HG02884 (cell line): ENCODE measurements around the gene PIGX.
A peak's percentile ranks its signal among the peaks of the same experiment; 100 is the strongest.
"Not testable (repeated sequence)": the region's sequence is repeated elsewhere in the genome, so short reads cannot be mapped to it uniquely, and the experiment has no call there.

ENCODE experiments used
- ATAC-seq: cut with Tn5 transposase; IDR thresholded peaks from one replicate; pipeline ENCODE4 v1.9.1; 2021; ENCODE audit warnings: mild to moderate bottlenecking, moderate library complexity; ENCODE audit not compliant: unreplicated experiment

Gene PIGX

DNA sequence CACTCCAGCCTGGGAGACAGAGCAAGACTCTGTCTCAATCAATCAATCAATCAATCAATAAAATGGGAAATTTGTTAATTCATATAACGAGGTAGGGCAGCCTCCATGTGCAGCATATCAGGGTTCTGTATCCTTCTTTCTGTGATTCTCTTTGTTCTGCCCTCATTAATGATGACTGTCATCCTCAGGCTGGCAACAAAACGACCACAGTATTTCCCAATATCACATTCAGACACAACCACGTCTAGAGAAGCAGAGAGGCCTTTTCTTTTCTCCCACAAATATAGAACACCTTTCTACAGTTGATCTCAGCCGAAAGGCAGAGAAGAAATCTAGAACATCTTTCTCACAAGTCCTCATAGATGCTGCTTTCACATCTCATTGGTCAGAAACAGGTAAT lies 11.4 kb upstream of the PIGX start:
- ATAC-seq, result no peak

DNA sequence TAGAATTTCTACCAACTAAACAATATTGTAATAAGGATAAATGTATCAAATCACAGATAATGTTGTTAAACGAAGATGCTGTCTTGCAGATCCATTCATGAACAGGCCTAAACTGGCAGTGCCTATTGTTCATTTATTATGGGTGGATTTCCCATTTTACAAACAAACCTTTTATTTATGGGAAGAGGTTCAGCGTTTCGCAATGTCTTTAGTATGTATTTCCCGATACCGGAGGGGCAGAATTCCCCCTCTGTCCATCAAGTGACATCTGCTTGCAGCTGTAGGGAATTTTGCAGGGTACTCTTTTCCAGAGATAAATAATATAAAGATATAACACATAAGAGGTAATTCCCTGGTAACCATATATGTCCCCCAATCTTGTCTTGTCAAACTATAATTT lies 5.8 kb upstream of the PIGX start:
- no peak for ATAC-seq

DNA sequence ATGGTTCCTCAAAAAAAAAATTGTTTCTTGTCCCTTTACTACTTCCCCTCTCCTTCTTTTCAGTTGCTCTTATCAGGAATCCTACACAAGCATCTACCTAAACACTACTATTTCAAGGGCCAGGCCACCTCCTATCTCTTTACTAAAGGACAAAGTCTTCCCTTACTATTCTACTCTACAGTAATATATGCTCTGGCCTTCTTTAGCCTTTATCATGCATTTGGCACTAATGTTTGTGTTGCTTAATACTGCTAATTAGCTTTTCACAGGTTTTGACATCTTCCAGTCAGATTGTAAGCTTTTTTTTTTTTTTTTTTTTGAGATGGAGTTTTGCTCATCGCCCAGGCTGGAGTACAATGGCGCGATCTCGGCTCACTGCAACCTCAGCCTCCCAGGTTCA lies 5.4 kb upstream of the PIGX start:
- no peak for ATAC-seq

DNA sequence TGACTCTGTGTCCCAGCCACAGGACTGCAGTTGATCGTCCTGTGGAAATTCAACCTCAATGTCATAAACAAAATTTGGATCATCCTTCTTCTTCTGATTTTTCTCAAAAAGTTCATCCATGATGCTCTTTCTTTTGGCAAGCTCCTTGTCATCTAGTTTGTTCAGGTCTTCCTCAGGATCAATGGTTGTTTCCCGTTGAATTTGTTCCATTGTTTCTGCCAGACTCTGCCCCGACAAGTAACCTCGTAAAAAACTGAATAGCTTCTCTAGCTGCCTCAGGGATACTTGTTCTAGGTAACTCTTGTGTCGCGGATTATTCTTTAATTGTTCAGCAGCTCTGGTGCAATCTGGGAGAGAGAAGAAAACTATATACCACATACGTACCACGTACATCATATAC lies 4.6 kb upstream of the PIGX start:
- ATAC-seq, result no peak

DNA sequence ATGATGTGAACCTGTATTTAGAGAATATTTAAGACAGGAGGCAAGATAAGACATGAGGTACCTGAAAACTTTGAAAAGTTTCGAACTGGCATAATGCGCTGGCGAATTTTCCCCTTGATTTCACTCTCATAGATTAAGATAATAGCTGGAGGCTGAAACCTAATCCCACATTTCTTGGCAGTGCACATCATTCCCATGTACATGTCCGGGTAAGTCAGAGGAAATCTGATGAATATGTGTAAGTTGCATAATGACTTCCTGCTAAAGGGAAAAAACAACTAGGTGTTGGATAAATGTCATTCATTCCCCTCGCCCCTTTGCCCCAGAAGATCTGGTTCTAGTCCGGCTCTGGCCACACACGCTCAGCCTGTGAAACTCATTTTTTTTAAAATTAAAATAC lies 3.7 kb upstream of the PIGX start:
- no peak for ATAC-seq

DNA sequence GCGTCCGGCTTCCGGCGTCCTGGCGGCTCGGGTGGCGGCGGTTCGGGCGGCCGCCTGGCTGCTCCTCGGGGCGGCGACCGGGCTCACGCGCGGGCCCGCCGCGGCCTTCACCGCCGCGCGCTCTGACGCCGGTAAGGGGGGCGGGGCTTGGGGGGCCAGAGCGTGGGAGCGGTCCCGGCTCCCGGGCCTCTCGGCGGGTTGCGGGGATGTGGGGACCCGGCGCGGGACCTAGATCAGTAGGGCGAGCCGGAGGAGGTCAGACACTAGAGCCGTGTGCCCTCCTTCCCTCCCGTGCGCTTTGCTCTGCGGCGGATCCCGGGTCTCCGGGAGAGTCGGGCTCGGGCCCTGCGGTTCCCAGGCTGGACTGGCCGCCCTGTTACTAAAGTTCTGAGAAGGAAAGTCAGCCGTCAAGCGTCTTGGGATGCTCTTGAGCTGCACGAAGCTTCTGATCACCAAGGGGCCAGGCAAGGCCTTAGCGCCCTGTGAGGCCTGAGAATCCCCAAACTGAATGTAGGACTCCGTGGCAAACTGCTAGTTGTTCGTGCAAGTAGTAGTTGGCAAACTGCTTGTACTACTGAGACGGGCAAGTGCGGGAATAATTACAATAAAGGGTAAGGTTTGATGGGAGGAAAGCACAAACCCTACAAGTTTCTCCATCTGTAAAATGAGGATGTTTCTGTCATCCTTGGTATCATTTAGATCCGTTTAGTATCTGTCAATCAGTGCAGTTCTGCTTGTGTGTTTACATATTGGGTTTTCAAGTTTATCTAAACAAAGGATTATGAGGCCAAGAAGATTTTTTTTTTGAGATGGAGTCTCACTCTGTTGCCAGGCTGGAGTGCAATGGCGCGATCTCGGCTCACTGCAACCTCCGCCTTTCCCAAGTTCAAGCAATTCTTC lies 587 bp downstream of the PIGX start:
- ATAC-seq, result peak; percentile 49

DNA sequence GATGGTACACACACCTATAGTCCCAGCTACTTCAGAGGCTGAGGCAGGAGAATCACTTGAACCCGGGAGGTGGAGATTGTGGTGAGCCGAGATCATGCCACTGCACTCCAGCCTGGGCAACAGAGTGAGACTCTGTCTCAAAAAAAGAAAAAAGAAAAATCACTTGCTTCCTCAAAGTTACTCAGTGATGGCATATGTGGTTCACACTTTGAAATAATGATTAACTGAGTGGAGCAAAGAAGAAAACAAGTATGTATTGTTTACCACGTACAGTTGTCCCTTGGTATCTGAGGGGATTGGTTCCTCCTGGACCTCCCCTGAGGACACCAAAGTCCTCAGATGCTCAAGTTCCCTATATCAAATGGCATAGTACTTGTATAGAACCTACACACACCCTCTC lies 5.0 kb downstream of the PIGX start:
- not testable (repeated sequence) for ATAC-seq

DNA sequence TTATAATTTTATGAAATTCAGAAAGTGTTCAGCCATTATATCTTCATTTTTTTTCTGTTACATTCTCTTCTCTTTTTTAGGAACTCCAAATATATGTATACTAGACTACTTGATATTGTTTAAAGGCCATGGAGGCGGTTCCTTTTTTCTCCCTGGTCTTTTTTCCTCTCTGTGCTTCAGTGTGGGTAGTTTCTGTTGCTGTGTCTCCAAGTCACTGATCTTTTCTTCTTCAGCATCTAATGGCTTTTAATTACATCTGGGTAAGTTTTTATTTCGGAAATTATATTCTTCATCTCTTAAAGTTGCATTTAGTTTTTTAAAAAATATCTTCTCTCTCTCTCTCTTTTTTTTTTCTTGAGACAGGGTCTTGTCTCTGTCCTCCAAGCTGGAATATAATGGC lies 8.9 kb downstream of the PIGX start:
- ATAC-seq, result no peak

DNA sequence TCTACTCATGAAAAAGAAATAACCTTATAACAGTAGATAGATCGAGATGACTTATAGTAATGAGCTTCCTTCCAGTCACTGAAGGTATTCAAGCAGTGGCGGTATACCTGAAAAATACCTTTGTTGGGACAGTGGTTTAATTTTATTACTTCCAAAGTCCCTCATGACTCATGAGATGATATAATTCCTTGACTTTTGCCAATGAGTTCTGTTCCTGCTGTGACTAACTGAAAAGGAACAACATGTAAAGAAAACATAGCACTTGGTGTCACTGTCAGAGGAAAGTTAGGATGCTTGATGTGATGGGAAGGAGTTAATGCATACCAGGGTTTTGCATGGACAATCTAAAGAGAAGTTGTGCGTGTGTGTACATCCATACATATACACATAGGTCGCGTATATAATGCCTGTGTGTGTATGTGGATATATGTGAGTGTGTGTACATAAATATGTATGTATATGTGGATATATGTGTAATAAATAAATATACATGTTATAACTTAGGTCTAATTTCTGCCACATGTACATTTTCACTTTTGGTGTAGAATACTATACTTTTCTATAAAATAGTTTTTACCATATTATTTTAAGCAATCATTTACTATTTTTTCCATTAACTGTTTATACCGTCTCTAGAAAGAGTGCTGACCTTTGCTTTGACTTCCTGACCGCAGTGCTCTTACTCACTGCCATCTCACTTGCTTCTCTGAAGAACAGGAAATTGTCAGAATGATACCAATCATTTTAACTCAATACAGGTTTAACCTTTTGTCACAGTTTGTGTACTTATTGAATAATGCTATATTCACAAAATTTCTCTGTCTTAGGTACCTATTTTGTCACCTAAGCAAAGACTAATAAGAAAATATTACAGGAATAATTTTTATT lies 14.9 kb downstream of the PIGX start:
- no peak for ATAC-seq

DNA sequence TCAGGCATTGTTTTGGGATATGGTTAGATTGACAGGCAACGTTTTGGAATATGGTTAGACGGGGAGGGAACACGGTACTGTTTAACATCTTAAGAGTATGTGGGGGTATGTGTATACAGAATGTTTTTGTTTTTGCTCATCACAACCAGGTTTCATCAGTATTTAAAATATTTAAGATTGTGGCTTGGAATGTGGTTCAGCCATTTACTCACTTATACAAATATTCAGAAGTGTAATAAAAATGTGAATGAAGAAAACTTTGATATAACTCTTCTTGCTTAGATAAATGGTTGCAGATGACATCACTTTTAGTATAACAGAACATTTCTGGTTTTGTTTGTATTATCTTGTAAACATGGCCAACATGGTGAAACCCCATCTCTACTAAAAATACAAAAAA lies 23.6 kb downstream of the PIGX start:
- ATAC-seq, result no peak

DNA sequence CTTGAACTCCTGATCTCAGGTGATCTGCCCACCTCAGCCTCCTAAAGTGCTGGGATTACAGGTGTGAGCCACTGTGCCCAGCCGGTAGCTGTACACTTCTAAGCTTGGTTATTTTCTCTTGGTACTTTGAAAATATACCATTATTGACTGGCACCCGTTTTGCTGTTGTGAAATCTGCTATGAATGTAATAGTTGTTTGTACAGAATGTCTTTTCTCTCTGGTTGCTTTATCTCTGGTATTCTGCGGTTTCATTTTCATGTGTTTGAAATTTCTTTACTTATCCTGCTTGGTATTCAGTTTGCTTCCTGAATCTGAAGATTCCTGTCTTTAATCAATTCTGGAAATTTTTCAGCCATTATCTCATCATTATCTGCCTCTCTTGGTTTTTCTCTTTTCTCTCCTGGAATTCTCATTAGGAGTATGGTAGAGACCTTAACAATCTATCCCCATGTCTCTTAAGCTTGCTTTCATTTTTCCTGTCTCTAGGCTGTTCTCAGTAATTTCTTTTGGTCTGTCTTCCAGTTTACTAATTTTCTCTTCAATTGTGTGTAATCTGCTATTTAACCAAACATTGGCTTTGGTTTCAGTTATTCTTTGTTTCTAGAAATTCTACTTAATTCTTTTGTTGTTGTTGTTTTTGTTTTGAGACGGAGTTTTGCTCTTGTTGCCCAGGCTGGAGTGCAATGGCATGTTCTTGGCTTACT lies 24.6 kb downstream of the PIGX start:
- ATAC-seq, result no peak

DNA sequence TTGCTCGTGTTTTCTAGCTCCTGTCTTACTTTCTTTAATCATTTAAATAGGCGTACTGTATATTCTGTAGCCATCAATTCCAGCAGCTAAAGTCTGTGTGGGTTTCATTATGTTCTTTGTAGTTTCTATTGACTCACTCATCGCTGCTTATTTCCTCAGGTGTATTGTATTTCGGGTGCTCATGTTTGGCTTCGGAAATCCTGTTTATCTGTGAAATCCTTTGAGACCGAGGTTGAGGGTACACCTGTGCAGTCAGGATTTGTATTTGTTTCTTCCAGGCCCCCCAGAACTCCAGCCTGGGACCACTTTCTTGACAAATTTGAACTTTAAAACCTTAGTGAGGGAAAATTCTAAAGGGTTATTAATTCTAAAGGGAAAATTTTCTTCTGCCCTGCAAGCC lies 25.5 kb downstream of the PIGX start:
- no peak for ATAC-seq

DNA sequence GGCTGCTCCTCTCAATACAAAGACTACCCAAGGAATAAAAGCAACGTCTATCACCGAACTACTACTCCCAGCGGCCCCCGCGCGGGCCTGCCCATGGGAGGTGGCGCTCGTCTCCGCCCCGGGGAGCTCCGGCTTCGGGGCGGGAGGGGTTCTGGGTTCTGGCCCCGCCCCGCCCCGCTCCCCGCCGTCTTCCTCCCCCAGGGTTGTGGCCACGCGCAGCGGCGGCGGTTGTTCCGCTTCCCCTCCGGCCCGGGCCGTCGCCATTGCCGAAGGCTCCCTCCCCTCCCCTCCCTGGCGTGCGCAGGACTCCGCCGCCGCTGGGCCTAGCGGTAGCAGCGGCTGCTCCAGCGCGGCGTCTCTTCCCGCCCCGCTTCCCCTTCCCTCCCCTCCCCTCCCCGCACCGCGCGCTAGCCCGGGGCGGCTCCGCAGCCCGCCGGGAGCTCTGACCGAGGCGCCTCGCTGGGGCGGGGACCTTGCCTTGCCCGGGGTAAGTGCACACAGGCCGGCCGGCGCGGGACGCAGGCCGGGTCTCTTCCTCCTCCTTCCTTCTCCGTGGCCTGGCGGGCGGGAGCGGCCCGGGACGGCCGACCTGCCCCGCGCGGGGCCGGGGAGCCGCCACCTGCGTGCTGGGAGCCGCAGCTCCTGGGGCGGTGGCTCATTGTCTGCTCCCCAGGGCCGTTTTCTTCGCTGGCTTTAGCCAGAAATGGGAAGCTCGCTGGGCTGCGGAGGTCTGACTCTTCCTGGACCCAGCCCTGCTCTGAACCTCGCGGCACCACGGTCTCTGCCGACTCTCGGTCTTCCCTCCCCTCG lies 27.7 kb downstream of the PIGX start, which contains the start of gene PAK2:
PAK2 (plus strand) TSS at position 187 of the 810 bp plus-strand sequence. CDS start 42,790 bp downstream, outside the sequence.
- peak; percentile 87 for ATAC-seq

DNA sequence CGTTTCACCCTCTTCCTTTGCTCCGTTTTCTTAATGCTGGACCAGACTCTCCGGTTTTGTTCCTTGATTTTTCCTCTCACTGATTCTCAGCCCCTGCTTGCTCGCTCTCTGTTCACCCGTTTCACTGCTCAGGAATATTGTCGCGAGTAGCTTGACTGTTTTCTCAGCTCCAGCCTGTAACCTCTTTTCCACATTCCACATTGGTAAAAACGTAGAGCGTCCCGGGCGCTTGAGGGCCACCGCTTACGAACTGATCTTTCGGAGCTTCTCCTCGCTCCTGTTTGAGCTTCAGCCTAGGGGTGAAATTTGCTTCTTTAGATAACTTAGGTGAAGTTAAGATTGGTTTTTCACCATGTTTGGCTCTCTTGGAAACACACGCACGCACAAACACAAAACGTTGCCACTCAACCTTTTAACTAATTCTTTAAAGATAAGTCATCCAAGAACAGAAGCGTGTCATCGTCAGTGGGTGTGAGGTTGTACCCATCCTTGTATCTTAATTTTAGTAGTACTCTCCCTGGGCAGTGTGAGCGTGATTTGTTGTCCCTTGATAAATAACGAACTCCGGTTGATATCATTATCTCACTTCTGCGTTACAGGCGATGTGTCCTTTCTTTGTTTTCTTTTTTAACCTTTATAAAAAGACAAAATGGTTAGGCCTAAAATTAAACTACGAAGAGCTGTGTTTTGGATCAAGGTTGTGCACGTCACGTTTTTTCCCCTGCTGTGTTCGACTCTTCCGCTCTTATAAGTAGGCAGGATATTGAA lies 28.5 kb downstream of the PIGX start:
- no peak for ATAC-seq

DNA sequence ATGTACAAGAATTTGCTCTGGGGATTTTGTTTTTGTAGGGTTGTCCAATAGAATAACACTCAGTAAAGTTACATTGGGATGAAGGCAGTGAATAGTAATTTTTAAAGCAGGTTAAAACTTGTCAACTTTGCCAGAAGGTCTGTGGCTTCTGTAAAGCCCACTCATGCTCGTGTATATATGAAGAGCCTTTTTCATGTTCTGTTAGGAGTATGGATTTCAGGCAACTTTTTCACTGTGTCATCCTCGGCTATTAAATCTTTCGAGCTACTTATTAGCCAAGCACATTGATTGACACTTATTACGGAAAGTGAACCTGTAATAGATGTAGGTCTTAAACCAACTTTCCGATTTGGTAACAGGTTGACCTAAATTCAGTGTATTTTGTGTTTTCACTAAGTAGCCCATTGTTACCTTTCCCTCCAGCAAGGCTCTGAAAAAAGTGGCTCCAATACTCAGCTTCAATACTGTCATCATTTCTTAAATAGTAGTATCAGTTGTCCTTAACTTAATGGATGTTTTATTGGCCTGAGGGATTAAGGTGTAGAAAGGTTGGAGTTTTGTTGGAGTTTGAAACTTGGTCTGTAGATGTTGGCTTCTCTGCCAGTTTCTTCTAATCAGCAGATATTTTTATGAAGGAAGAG lies 29.2 kb downstream of the PIGX start:
- no peak for ATAC-seq

DNA sequence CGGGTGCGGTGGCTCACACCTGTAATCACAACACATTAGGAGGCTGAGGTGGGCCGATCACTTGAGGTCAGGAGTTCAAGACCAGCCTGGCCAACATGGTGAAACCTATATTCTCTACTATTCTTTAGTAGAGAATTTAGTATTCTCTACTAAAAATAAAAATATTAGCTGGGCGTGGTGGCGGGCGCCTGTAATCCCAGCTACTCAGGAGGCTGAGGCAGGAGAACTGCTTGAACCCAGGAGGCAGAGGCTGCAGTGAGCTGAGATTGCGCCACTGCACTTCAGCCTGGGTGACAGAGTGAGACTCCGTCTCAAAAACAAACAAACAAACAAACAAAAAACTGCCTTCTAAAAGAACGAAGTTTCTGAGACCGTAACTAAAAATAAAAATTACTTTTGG lies 31.4 kb downstream of the PIGX start:
- not testable (repeated sequence) for ATAC-seq

DNA sequence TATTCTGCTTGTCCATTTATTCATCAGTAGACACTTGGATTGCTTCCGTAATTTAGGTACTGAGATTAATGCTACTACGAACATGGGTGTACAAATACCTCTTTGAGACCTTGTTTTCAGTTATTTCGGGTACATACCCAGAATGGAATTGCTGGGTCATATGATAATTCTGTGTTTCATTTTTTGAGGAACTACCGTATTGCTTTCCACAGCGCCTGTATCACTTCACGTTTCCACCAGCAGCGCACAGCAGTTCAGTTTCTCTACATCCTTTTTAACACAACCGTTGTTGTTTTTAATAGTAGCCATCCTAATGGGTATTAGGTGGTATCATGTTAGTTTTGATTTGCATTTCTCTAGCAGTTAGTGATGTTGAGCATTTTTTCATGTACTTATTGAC lies 36.9 kb downstream of the PIGX start:
- no peak for ATAC-seq

DNA sequence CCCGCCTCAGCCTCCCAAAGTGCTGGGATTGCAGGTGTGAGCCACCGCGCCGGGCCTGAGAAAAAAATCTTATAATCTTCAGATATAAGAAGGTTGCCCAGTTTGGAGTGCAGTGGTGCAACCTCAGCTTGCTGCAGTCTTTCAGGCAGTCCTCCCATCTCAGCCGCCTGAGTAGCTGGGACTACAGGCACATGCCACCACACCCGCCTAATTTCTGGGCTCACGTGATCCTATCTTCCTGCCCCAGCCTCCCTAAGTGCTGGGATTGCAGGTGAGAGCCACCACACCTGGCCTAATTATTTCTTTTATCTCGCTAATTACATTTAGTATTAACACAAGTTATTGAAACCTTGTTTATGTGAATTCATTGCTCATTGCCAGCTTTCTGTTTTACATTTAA lies 41.0 kb downstream of the PIGX start:
- no peak for ATAC-seq
